Measurements from ENCODE around the gene YY1AP1.

GRCh38 chr1:155703216-155703615, 14.6 kb upstream of the YY1AP1 start:
- no peak for TF ChIP-seq CTCF (IDR thresholded peaks at IDR 0.05)
- no peak for TF ChIP-seq POLR2A (IDR thresholded peaks at IDR 0.05)

All from right lobe of liver (tissue), 4 donors.